PC-9 (cell line): Measurements from ENCODE around the gene TMEM88. TPM values are rescaled to one million over a fixed set of nuclear protein-coding genes. Genes with fewer than 3 reads are reported as not detected.

Experiments used
- BruUV-seq: library from RNA; stranded (reverse); fragments of 400-500 nt; replicated peaks from 2 replicates; lab custom pipeline; 2021; lab: Mats Ljungman, UMichigan
- CTCF ChIA-PET: fragments of 300-600 bp; sonication (Branson Sonifier 250); formaldehyde crosslinking; loops from one replicate; lab custom pipeline; 2022; ENCODE audit warnings: antibody characterized with exemption; lab: Charles Lee
- POLR2A ChIA-PET: fragments of 300-600 bp; sonication (Branson Sonifier 250); formaldehyde crosslinking; loops from one replicate; lab custom pipeline; 2022; ENCODE audit warnings: antibody characterized with exemption; ENCODE audit not compliant: unreplicated experiment; lab: Charles Lee
- DNase-seq, 2 experiments: peaks; one replicate each; pipeline versions ENCODE4 v3.0.0 to v3.0.0-alpha.2; 2015 to 2022; ENCODE audit warnings: mixed read lengths in 1 of 2
- H2AFZ ChIP-seq: fragments of 200-600 bp; sonication (generic); 2 replicates; pipeline ENCODE4 v1.8.1; 2017; ENCODE audit warnings: antibody characterized with exemption
- H3F3A ChIP-seq: fragments of 200-600 bp; sonication (generic); 2 replicates; pipeline ENCODE4 v1.8.1; 2017; ENCODE audit warnings: antibody characterized with exemption, mild to moderate bottlenecking, low read depth; ENCODE audit not compliant: insufficient read depth
- H3K27ac ChIP-seq: fragments of 200-600 bp; sonication (generic); 2 replicates; pipeline ENCODE4 v1.6.1; 2016; ENCODE audit warnings: mixed run types
- H3K27me3 ChIP-seq: fragments of 200-600 bp; sonication (generic); 2 replicates; pipeline ENCODE4 v1.6.1; 2016; ENCODE audit warnings: low read depth, mixed run types; ENCODE audit not compliant: insufficient read depth
- H3K36me3 ChIP-seq: fragments of 200-600 bp; sonication (generic); 2 replicates; pipeline ENCODE4 v1.6.1; 2016; ENCODE audit warnings: low read depth, mixed run types
- H3K4me1 ChIP-seq: fragments of 200-600 bp; sonication (generic); replicated peaks from 2 replicates; pipeline ENCODE4 v1.6.1; 2016; ENCODE audit warnings: mixed run types; ENCODE audit not compliant: insufficient read depth
- H3K4me2 ChIP-seq: fragments of 200-600 bp; sonication (generic); 2 replicates; pipeline ENCODE4 v1.6.1; 2017; ENCODE audit warnings: mixed run types
- H3K4me3 ChIP-seq: fragments of 200-600 bp; sonication (generic); 2 replicates; pipeline ENCODE4 v1.6.1; 2016; ENCODE audit warnings: mixed run types
- H3K79me2 ChIP-seq: fragments of 200-600 bp; sonication (generic); 2 replicates; pipeline ENCODE4 v1.6.1; 2017; ENCODE audit warnings: low read depth, mixed run types
- H3K9me2 ChIP-seq: fragments of 200-600 bp; sonication (generic); 2 replicates; pipeline ENCODE4 v1.8.1; 2017; ENCODE audit warnings: mild to moderate bottlenecking; ENCODE audit not compliant: insufficient read depth
- H3K9me3 ChIP-seq: fragments of 200-600 bp; sonication (generic); 2 replicates; pipeline ENCODE4 v1.8.1; 2016; ENCODE audit warnings: low read depth; ENCODE audit not compliant: insufficient read depth
- H4K20me1 ChIP-seq: fragments of 200-600 bp; sonication (generic); 2 replicates; pipeline ENCODE4 v1.8.1; 2017; ENCODE audit not compliant: insufficient read depth
- EZH2 ChIP-seq: fragments of 200-600 bp; sonication (generic); IDR thresholded peaks from 2 replicates; pipeline ENCODE4 v1.8.0; 2017; ENCODE audit warnings: antibody characterized with exemption, low read depth
- intact Hi-C: fragments of 100-400 bp; cut with micrococcal nuclease; formaldehyde crosslinking; loops from one replicate; pipeline ENCODE4 v1.10.0; 2022; ENCODE audit not compliant: unreplicated experiment
- total RNA-seq: library from RNA; stranded (reverse); gene quantifications from 2 replicates; pipeline ENCODE4 v1.2.3, GENCODE V29; 2021
- TF ChIP-seq, protein P1 (sequence below): fragments of 200-600 bp; sonication (generic); conservative IDR thresholded peaks from 2 replicates; pipeline ENCODE4 v1.6.1; 2017; ENCODE audit warnings: mixed run types, antibody characterized with exemption, mild to moderate bottlenecking, moderate library complexity

TMEM88 gene
- total RNA-seq, 1 experiment from 2014 or later, result 3.1 TPM

DNA sequence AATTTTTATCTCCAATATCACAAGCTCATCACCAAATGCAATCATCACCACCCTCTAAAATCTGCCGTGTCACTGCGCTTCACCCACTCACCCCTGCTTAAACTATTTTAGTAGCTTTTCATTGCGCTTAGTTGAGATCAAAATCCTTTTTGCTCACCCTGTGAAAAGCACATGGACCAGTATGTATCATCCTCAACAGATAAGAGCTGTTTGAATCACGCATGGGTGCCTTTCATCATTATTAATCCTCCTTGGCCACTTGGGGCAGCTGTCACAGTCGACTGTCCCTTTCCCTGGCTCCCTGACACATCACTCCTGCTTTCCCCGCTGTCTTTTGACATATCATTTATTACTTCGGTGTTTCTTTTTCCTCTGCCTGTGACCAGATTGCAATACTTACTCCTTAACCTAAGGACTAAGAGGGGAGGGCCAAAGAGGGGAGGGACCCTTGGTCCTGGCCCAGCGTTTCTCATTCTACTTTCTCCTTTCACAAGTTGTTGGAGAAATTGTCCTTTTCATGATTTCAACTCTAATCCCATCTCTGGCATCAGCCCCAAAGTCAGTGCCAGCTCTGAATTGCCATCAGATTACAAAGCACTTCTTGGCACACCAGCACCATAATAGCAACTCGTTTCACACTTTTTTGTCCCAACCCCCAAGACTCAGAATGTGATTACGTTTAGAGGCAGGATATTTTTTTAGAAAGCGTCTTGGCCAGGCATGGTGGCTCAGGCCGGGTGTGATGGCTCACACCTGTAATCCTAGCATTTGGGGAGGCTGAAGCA is 29.5 kb upstream of the TMEM88 start:
- Histone ChIP-seq H2AFZ (no peak overlapping the region), H4K20me1 (no peaks in the 10 kb centered on the region), H3K4me3 (no peak overlapping the region), H3K4me1 (no peaks in the 10 kb centered on the region), H3K9me3 (no peaks in the 10 kb centered on the region), H3K27me3 (no peaks in the 10 kb centered on the region), H3K9me2 (no peaks in the 10 kb centered on the region), H3K4me2 (no peak overlapping the region), H3F3A (no peaks in the 10 kb centered on the region; the same call in 1 of the 2 replicates), H3K27ac (no peak overlapping the region), H3K36me3 (no peaks in the 10 kb centered on the region), H3K79me2 (no peaks in the 10 kb centered on the region)
- TF ChIP-seq EZH2, result no peak
- no peak for DNase-seq
- intact Hi-C loops, result no loop called here
- ChIA-PET CTCF (interaction anchor here (0.6 to 1.5 kb wide), 4 partner anchors 12 to 216 kb away, joined by 3 to 4 read pairs (median 3); no protein-coding TSS in a partner anchor), POLR2A (interaction anchor here (0.6 kb wide), 1 partner anchor 34 kb away, joined by 4 read pairs; no protein-coding TSS in a partner anchor)
- BruUV-seq, result no TSS peak

DNA sequence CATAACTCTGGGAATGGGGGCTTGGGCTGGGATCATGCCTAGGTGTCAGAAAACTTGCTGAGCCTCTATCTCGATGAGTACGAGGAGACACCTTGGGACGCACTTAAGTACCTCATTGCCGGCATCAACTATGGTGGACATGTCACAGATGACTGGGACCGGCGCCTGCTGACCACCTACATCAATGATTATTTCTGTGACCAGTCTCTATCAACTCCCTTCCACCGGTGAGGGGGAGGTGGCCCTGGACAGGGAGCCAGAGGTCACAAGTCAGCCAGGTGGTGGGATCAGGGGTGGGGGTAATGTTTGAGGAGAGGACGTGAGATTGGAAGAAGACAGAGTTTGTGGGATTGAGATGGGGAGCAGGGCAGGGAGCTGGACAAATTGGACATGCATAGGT is 24.2 kb upstream of the TMEM88 start:
- Histone ChIP-seq H3K79me2 (no peaks in the 10 kb centered on the region), H3K27me3 (no peaks in the 10 kb centered on the region), H3K4me3 (no peak overlapping the region), H3K4me2 (no peak overlapping the region), H4K20me1 (no peaks in the 10 kb centered on the region), H2AFZ (no peak overlapping the region), H3F3A (no peaks in the 10 kb centered on the region; the same call in 1 of the 2 replicates), H3K4me1 (no peaks in the 10 kb centered on the region), H3K9me3 (no peaks in the 10 kb centered on the region), H3K27ac (no peak overlapping the region), H3K9me2 (no peaks in the 10 kb centered on the region), H3K36me3 (no peaks in the 10 kb centered on the region)
- no peak for TF ChIP-seq EZH2
- TF ChIP-seq, protein P1, sequence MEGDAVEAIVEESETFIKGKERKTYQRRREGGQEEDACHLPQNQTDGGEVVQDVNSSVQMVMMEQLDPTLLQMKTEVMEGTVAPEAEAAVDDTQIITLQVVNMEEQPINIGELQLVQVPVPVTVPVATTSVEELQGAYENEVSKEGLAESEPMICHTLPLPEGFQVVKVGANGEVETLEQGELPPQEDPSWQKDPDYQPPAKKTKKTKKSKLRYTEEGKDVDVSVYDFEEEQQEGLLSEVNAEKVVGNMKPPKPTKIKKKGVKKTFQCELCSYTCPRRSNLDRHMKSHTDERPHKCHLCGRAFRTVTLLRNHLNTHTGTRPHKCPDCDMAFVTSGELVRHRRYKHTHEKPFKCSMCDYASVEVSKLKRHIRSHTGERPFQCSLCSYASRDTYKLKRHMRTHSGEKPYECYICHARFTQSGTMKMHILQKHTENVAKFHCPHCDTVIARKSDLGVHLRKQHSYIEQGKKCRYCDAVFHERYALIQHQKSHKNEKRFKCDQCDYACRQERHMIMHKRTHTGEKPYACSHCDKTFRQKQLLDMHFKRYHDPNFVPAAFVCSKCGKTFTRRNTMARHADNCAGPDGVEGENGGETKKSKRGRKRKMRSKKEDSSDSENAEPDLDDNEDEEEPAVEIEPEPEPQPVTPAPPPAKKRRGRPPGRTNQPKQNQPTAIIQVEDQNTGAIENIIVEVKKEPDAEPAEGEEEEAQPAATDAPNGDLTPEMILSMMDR, result no peak
- ChIA-PET POLR2A (no interaction called here), CTCF (no interaction called here)
- no TSS peak for BruUV-seq
- no peak for DNase-seq
- intact Hi-C loops, result no loop called here

DNA sequence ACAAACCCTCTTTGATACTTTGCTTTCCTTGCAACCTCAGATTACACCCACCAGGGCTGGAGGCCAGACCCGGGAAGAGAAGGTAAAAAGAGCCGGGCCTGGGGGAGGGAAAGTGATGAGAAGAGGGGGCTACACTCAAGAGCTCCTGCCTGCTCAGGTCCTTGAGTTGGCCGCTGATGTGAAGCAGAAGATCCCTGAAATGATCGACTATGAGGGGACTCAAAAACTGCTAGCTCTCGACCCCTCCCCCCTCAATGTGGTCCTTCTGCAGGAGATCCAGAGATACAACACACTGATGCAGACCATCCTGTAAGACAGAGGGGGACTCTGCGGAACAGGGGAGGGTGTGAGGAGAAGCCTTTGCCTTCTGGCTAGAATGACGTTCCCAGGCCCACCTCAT is 23.6 kb upstream of the TMEM88 start:
- ChIA-PET CTCF (no interaction called here), POLR2A (no interaction called here)
- Histone ChIP-seq H2AFZ (no peak overlapping the region), H3K27ac (no peak overlapping the region), H3K4me1 (no peaks in the 10 kb centered on the region), H4K20me1 (no peaks in the 10 kb centered on the region), H3K4me3 (no peak overlapping the region), H3F3A (no peaks in the 10 kb centered on the region; the same call in 1 of the 2 replicates), H3K79me2 (no peaks in the 10 kb centered on the region), H3K9me2 (no peaks in the 10 kb centered on the region), H3K36me3 (no peaks in the 10 kb centered on the region), H3K27me3 (no peaks in the 10 kb centered on the region), H3K4me2 (no peak overlapping the region), H3K9me3 (no peaks in the 10 kb centered on the region)
- no TSS peak for BruUV-seq
- no peak for DNase-seq
- intact Hi-C loops, result no loop called here
- no peak for TF ChIP-seq EZH2
- TF ChIP-seq, protein P1, result no peak
